Fibroblast of pulmonary artery (primary cell): Measurements from ENCODE around the gene C1orf74.
A peak's percentile ranks its signal among the peaks of the same experiment; 100 is the strongest.

ENCODE experiments used
- DNase-seq: peaks from one replicate; pipeline ENCODE4 v3.0.0-alpha.2; 2010; ENCODE audit warnings: low read depth
- H3K4me3 ChIP-seq: replicated peaks from 2 replicates; pipeline ENCODE4 v1.5.1; 2011; ENCODE audit warnings: low read depth, mild to moderate bottlenecking, control low read depth, low read length, moderate library complexity
- CTCF ChIP-seq: IDR thresholded peaks from 2 replicates; pipeline ENCODE4 v1.5.1; 2011; ENCODE audit warnings: mild to moderate bottlenecking, control low read depth, low read length, inconsistent platforms; ENCODE audit errors: missing control alignments

Gene C1orf74

GRCh38 chr1:209767096-209767495 lies 17.3 kb downstream of the C1orf74 start:
- no peak for DNase-seq
- no peak for TF ChIP-seq CTCF
- H3K4me3 ChIP-seq, result no peak overlapping the region

- no peak for TF ChIP-seq CTCF
- no peak for DNase-seq
- H3K4me3 ChIP-seq, result no peak overlapping the region
Measured at GRCh38 chr1:209766051-209766450, 18.3 kb downstream of the C1orf74 start.

- TF ChIP-seq CTCF, result no peak
- no peak overlapping the region for H3K4me3 ChIP-seq
- DNase-seq, result peak; percentile 26
Measured at GRCh38 chr1:209761011-209761635, 23.2 kb downstream of the C1orf74 start.

- no peak for DNase-seq
- no peak overlapping the region for H3K4me3 ChIP-seq
- TF ChIP-seq CTCF, result no peak
Measured at GRCh38 chr1:209759829-209760359, 24.5 kb downstream of the C1orf74 start.

GRCh38 chr1:209758400-209758799 lies 26.0 kb downstream of the C1orf74 start:
- TF ChIP-seq CTCF, result no peak
- DNase-seq, result no peak
- H3K4me3 ChIP-seq, result no peak overlapping the region

- no peak for DNase-seq
- no peak for TF ChIP-seq CTCF
- H3K4me3 ChIP-seq, result no peak overlapping the region
Measured at GRCh38 chr1:209756615-209757445, 27.5 kb downstream of the C1orf74 start.
